ENCODE measurements around the gene AFF3.

Gene AFF3

DNA sequence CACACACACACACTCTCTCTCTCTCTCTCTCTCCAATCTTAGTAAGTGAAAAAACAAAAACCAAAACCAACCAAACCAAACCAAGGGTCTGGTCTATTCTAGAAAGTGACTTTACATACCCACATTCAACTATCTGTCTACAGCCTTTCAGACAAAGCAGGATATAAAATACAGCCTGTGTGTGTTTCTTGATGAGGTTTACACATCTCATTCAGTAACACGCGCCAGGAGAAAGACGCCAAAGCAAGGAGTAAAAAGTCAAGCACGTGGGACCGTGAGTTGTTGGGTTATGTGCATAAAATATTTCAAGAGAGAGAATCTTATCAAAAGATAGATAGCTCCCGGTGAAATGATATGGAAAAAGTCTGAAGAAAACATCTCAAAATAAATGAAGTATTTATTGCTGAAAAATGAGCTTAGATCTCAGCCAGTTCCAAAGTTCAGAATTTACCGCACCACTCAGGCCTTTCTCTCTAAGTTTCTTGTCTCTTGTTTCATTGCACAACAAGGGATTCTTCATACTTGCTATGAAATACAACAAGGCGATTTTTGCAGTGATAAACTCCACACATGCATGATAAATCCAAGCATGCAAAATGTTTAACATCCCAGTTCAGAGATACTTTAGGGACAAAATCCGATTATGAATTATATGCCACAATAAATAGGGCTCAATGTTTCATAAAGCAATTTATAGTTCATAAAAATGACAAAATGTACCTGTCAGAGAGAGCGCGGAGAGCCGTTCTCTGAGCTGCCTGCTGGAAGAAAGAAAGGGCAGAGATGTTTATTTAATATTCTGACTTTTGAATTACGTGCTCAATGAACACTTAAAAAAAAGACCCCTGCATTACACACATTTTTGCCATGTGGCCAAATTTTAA is 493.2 kb downstream of the AFF3 start:
- no peak for DNase-seq

DNA sequence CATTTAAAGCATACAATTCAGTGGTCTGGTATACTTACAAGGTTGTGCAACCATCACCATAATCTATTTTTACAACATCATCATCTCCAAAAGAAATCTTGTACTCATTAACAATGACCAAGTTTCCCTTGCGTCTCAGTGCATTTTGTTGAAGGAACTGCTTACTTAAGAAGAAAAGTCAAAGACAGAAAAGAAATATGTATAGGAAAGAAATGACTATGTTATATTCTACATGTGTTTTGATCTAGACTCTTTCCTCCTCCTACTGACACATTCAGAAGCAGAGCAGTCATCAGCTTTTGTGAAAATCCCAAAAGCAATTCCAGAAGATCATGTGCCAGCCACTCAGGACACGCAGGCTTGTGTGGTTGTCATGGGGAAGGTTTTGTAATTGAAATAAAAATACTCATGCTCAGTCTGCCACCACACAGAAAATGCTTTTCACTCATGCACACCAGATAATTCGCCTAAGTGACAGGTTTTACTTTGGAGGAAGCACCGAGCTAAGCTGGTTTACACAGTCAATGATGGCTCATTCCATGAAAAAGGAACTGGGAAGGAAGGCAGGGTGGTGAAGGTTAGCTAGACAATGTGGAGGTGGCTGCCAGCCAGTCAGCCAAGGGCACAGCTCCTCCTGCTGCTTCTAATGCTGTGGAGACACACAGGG is 494.1 kb downstream of the AFF3 start:
- no peak for DNase-seq

- DNase-seq: no peak
These were observed 496.4 kb downstream of the AFF3 start for GRCh38 chr2:99645960-99646359.

DNA sequence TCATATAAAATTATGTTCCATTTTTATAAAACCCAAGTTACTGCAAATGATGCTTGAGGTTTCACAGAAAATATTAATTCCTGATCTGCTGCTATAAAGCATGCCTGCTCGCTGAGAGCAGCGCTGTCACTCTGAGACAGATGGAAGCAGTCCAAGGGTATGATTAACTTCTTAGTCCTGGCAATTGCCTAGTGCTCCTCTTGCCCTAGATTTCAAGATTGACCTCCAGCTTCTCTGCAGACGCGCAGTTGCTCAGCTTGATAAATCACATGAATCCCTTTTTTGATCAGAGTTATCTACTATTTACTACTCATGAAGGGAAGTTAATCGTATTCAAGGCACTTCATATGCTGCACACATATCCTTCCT is 498.0 kb downstream of the AFF3 start:
- no peak for DNase-seq

DNA sequence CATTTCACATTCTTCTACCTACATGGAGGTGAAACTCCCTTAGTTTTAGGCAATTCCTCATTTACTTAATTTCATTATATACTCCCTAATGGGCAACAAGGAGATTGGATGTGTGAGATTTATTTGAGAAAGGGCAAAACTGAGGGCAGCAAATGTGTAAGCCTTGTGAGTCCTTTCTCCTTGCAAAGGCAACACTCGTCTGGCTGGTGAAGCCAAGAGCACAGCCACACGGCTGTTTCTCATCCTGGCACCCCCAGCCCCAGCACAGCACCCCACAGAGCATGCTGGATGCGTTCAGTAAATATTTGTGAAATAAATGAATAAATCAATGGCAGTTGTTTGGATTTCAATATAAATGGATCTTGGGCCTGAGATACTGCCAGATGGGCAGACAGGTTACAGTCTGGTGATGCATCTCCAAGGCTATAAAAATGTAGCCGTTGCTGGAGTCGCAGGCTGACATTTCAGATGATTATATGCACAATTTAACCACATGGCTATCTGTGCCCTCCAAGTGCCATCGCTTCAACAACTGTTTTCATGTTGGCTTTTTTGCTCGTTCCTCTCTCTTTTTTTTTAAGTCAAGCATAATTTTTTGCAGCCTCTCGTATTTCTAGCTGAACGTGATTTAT is 498.5 kb downstream of the AFF3 start:
- no peak for DNase-seq

DNA sequence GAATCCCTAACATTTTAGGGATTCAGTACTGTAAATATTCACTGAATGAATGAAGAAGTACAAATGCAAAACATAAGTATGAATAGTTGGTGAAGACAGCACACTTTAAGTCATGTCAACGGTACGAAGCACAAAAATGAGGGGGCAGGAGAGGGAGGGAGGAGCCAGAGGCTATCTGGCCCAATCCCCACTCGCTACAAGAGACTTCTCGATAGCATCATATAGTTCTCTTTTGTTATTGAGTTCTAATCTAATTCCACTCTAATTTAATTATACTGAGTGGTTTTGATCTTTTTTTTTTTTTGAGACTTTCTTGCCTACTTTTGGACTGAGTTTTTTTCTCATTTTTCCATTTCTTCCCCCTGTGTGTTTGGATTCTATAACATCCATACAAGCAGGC is 500.4 kb downstream of the AFF3 start:
- DNase-seq: no peak

GRCh38 chr2:99640635-99641151 is 501.7 kb downstream of the AFF3 start:
- no peak for DNase-seq

GRCh38 chr2:99638791-99639190 is 503.6 kb downstream of the AFF3 start:
- no peak for DNase-seq

DNA sequence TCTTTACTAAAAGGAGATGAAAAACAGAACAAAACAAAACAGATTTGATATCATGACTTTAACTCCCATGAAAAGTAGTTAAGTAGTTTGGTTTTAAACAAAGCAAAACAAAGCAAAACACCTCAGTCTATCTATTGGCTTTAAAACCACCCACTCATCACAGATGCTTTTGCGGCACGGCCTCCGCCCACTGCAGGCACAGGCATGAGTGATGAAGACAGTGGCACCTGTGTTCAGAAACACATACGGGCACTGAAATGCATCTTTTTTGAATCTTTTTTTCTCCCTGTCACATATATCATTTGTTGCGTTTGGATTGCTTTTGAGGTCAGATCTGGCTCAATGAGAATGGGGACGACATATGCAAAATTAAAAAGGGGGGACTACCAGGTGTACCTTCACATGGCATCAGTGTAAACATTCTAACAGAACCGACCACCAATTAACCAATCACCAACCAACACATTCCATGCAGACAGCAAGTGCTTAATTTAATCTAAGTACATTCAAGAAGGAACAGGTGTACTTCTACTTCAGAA is 505.2 kb downstream of the AFF3 start:
- no peak for DNase-seq

GRCh38 chr2:99636144-99637034 is 506.0 kb downstream of the AFF3 start:
- no peak for DNase-seq

- DNase-seq: no peak
These were observed 506.7 kb downstream of the AFF3 start for GRCh38 chr2:99635710-99636109.

DNA sequence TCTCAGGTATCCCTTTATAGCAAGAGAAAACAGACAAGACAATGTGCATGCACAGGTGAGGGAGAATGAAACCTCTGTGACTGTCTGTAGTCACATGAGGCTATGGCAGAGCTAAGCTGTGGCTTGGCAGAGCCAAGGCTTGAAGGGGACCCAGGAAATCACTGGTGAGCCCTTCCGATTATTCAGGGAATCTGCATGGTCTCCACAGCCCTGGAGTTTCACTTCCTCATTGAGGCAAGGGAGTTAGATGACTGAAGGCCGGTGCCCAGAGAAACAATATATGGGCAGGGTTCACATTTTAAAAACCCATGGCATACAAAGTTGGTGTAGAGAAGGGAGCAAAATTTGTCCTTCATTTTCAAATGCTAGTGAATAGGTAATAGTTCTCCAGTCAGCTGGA is 508.2 kb downstream of the AFF3 start:
- DNase-seq: no peak

- no peak for DNase-seq
These were observed 510.7 kb downstream of the AFF3 start for GRCh38 chr2:99631700-99632099.

GRCh38 chr2:99629320-99629719 is 513.1 kb downstream of the AFF3 start:
- no peak for DNase-seq

DNA sequence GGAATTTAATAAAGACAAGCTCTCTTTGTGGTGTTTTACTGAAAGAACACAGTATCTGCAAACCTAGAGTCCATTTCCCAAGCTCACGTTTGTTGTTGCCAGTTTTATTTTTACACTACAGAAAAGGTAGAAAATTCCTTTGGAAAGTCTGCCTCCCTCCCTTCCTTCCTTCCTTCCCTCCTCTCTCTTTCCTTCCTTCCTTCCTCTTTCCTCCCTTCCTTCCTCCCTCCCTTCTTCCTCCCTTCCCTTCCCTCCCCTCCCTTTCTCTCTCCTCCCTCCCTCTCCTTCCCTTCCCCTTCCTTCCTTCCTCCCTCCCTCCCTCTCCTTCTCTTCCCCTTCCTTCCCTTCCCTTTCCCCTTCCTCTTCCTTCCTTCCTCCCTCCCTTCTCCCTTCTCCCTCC is 516.2 kb downstream of the AFF3 start:
- DNase-seq: no peak

DNA sequence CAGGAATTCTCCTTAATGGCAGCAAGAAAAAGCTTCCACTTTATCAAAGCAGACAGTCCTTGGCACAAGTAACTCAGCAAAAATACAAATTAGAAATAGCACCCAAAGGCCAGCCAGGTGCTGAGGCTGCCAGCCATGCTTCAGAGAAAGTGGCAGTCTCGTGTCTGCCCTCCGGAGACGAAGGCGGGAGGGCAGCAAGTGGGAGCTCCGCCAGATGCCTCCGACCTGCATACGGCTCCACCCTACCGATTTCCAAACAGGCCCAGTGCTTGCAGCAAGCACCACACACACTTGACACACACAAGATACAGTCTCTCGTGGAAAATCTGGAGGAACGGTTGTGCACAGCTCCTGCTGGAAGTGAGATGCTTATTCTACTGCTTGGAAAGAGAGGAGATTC is 517.7 kb downstream of the AFF3 start:
- DNase-seq: no peak

DNA sequence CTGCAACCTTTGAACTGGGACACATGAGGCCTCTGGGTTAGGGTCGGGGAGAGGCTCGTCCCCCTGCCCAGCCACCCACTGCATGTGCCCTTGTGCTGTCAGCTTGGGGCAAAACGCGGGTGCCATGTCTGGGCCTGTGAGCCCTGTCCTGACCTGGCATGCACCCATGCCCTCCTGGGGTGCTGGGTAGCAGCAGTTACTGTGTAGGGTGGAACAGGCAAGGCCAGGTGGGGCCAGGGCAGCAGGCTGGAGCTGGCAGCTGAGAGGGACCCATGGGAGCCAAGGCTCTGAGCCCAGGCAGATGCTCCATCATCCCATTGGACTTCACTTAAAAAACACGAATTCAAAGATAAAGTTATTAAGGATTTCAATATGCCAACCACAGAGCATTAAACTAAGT is 518.8 kb downstream of the AFF3 start:
- DNase-seq: no peak

DNA sequence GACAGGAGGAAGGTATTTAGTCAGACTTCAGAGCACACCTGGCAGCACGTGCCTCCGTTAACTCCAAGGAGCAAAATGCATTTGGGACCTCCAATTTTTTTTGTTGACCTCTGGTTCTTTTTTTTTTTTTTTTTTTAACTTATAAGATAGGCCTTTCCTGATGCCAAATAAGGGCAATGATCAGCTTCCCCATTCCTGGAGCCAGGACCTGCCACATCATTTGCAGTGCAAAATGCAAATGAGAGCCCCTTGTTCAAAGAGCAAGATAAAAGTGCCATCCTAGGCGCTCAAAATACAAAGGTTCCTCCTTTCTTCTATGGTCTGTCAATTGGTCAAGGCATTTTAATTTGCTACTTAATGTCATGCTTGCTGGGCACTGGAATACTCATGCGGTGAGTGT is 519.4 kb downstream of the AFF3 start:
- no peak for DNase-seq

DNA sequence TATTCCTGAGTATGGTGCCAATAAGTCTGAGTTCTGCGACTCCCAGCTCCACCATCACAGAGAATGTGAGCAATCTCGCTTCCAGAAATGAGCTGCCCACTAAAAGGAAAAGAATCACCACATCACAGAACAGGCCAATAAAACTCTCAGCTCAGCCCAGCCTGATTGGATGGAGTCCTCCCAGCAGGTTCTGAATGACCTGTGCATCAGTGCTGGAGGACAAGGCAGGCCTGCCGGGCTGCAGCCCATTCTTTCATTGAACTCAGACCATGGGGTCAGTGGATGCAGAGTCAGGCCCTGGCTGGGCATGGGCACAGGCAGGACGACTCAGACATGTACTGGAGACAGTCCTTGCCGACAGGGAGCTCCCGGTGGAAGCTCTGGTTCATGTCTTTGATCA is 519.9 kb downstream of the AFF3 start:
- DNase-seq: no peak

GRCh38 chr2:99621774-99622173 is 520.6 kb downstream of the AFF3 start:
- DNase-seq: no peak

GRCh38 chr2:99621106-99621505 is 521.3 kb downstream of the AFF3 start:
- DNase-seq: no peak

GRCh38 chr2:99619151-99619550 is 523.2 kb downstream of the AFF3 start:
- DNase-seq: no peak

All from CD4-positive, alpha-beta T cell treated with Interleukin-21 for 1 hour (primary cell).